GM12878 (cell line): ENCODE measurements around the gene SLC37A1. TPM values are rescaled to one million over a fixed set of nuclear protein-coding genes. Genes with fewer than 3 reads are reported as not detected.

Experiments used
- ATAC-seq: fragments of 200-7000 bp; cut with Tn5 transposase; 3 replicates; pipeline ENCODE4 v1.9.1; 2020; ENCODE audit warnings: mild to moderate bottlenecking, moderate library complexity
- BruUV-seq: library from RNA; stranded (reverse); fragments of 400-500 nt; replicated peaks from 2 replicates; lab custom pipeline; 2021; lab: Mats Ljungman, UMichigan
- CTCF ChIA-PET: fragments of 300-600 bp; sonication (Branson Sonifier 250); formaldehyde crosslinking; extraction: SDS; loops from one replicate; lab custom pipeline; 2021; ENCODE audit warnings: inconsistent platforms; lab: Yijun Ruan, JAX
- POLR2A ChIA-PET: fragments of 350-600 bp; formaldehyde crosslinking; extraction: SDS; loops from one replicate; lab custom pipeline; 2021; ENCODE audit warnings: inconsistent platforms; lab: Charles Lee
- RAD21 ChIA-PET: fragments of 300-600 bp; sonication (Branson Sonifier 250); formaldehyde crosslinking; loops from one replicate; lab custom pipeline; 2023; ENCODE audit warnings: antibody characterized with exemption; ENCODE audit not compliant: unreplicated experiment; lab: Charles Lee
- SMC1A ChIA-PET: fragments of 300-600 bp; sonication (Branson Sonifier 250); formaldehyde crosslinking; loops from one replicate; lab custom pipeline; 2023; ENCODE audit not compliant: unreplicated experiment, uncharacterized antibody; lab: Charles Lee
- DNase-seq: peaks from one replicate; pipeline ENCODE4 v3.0.0-alpha.2; 2011; ENCODE audit warnings: low read depth, low spot score
- FAIRE-seq: peaks from 3 replicates; lab custom pipeline; 2011; peaks lifted over from hg19 to GRCh38; lab: Jason Lieb, UNC
- H2AFZ ChIP-seq: 2 replicates; pipeline ENCODE4 v1.6.0; 2011; ENCODE audit warnings: low read depth, low read length, control low read depth; ENCODE audit not compliant: control insufficient read depth
- H3K27ac ChIP-seq: 2 replicates; pipeline ENCODE4 v1.5.1; 2011; ENCODE audit warnings: control low read depth; ENCODE audit not compliant: control insufficient read depth, insufficient read depth
- H3K27me3 ChIP-seq, 2 experiments: replicated peaks in 1 of 2; 2 replicates each; pipeline versions ENCODE4 v1.6.0 to v1.6.1; 2011; ENCODE audit warnings: low read length in 1 of 2; ENCODE audit not compliant: control insufficient read depth in 2 of 2, insufficient read depth in 2 of 2
- H3K36me3 ChIP-seq, 2 experiments: 2 replicates each; pipeline ENCODE4 v1.5.1; 2011; ENCODE audit warnings: low read length in 1 of 2; ENCODE audit not compliant: control insufficient read depth in 2 of 2, insufficient read depth in 2 of 2
- H3K4me1 ChIP-seq: 2 replicates; pipeline ENCODE4 v1.6.1; 2011; ENCODE audit warnings: mild to moderate bottlenecking, low read length, moderate library complexity, mixed read lengths; ENCODE audit not compliant: control insufficient read depth, insufficient read depth
- H3K4me2 ChIP-seq: 2 replicates; pipeline ENCODE4 v1.6.0; 2011; ENCODE audit warnings: control low read depth; ENCODE audit not compliant: control insufficient read depth, insufficient read depth
- H3K4me3 ChIP-seq: fragments of 200-600 bp; sonication (generic); 2 replicates; pipeline ENCODE4 v1.5.1; 2016
- H3K79me2 ChIP-seq: 2 replicates; pipeline ENCODE4 v1.6.0; 2011; ENCODE audit warnings: low read length; ENCODE audit not compliant: control insufficient read depth, insufficient read depth
- H3K9ac ChIP-seq: 2 replicates; pipeline ENCODE4 v1.8.0; 2011; ENCODE audit warnings: low read length, control low read depth, mixed read lengths; ENCODE audit not compliant: control insufficient read depth, insufficient read depth
- H3K9me3 ChIP-seq: replicated peaks from 3 replicates; pipeline ENCODE4 v1.5.1; 2011; ENCODE audit warnings: mild to moderate bottlenecking, low read length; ENCODE audit not compliant: control insufficient read depth, insufficient read depth
- H4K20me1 ChIP-seq: 2 replicates; pipeline ENCODE4 v1.6.0; 2011; ENCODE audit not compliant: control insufficient read depth, insufficient read depth
- BCL11A ChIP-seq: IDR thresholded peaks from 2 replicates; pipeline ENCODE4 v1.6.1; 2011; ENCODE audit warnings: low read depth, low read length
- BCL3 ChIP-seq: IDR thresholded peaks from 2 replicates; pipeline ENCODE4 v1.6.1; 2011; ENCODE audit warnings: borderline replicate concordance, low read depth, mild to moderate bottlenecking, moderate library complexity, low read length; ENCODE audit not compliant: insufficient read depth, poor library complexity, severe bottlenecking
- BHLHE40 ChIP-seq, 2 experiments: fragments of 450-650 bp in 1 of 2; IDR thresholded peaks; 2 replicates each; pipeline ENCODE4 v1.6.1; 2011 to 2017; ENCODE audit warnings: low read depth in 2 of 2, borderline replicate concordance in 1 of 2, improper control_type of control experiment in 1 of 2, low read length in 1 of 2, mild to moderate bottlenecking in 1 of 2
- BRCA1 ChIP-seq: IDR thresholded peaks from 2 replicates; pipeline ENCODE4 v1.6.1; 2011; ENCODE audit warnings: low read depth, low read length, improper control_type of control experiment
- E4F1 ChIP-seq: fragments of 450-650 bp; IDR thresholded peaks from 2 replicates; pipeline ENCODE4 v1.6.1; 2018; ENCODE audit warnings: borderline replicate concordance, mild to moderate bottlenecking; ENCODE audit not compliant: partially characterized antibody
- HDAC6 ChIP-seq: fragments of 200-600 bp; sonication (generic); IDR thresholded peaks from one replicate; pipeline ENCODE4 v1.8.0; 2017; ENCODE audit warnings: antibody characterized with exemption; ENCODE audit not compliant: unreplicated experiment
- IRF4 ChIP-seq: IDR thresholded peaks from 2 replicates; pipeline ENCODE4 v1.6.1; 2011; ENCODE audit warnings: low read depth, low read length
- NR2C1 ChIP-seq: fragments of 450-650 bp; IDR thresholded peaks from 2 replicates; pipeline ENCODE4 v1.6.1; 2017; ENCODE audit warnings: antibody characterized with exemption, mild to moderate bottlenecking, moderate library complexity
- POLR2A ChIP-seq: IDR thresholded peaks from 2 replicates; pipeline ENCODE4 v1.6.1; 2011; ENCODE audit warnings: low read depth, mild to moderate bottlenecking, low read length
- POLR2AphosphoS5 ChIP-seq: IDR thresholded peaks from 2 replicates; pipeline ENCODE4 v1.6.1; 2011; ENCODE audit warnings: mild to moderate bottlenecking, low read length, inconsistent platforms
- PRDM15 ChIP-seq: fragments of 450-650 bp; formaldehyde crosslinking; IDR thresholded peaks from 2 replicates; pipeline ENCODE4 v1.4.0; 2020; ENCODE audit warnings: mild to moderate bottlenecking, moderate library complexity
- USF1 ChIP-seq: IDR thresholded peaks from 2 replicates; pipeline ENCODE4 v1.6.1; 2011; ENCODE audit warnings: borderline replicate concordance, low read depth, mild to moderate bottlenecking, moderate library complexity, mixed read lengths, low read length; ENCODE audit not compliant: insufficient read depth; ENCODE audit errors: extremely low read length
- YY1 ChIP-seq: IDR thresholded peaks from 2 replicates; pipeline ENCODE4 v1.6.1; 2011; ENCODE audit warnings: low read depth, mild to moderate bottlenecking, low read length
- WGBS: methylation state at CpG from one replicate; pipeline ENCODE4 v1.1.6; 2016; ENCODE audit warnings: low lambda C conversion rate; ENCODE audit not compliant: insufficient replicate concordance, insufficient coverage; ENCODE audit errors: missing lambda C conversion rate; 5-methylcytosine and 5-hydroxymethylcytosine counted together
- in situ Hi-C: fragments of 300-500 bp; cut with MboI; formaldehyde crosslinking; loops from 9 replicates; pipeline ENCODE4 v1.14.3; 2018; ENCODE audit warnings: mixed read lengths
- intact Hi-C: fragments of 100-400 bp; cut with micrococcal nuclease; formaldehyde crosslinking; loops from one replicate; pipeline ENCODE4 v1.14.2; 2022; ENCODE audit not compliant: unreplicated experiment
- polyA plus RNA-seq, 11 experiments: library from polyadenylated mRNA; depleted of rRNA in 4 of 11; unstranded in 6 of 11; stranded (reverse) in 5 of 11; fragments of >200 nt; fragmentation: Nextera tagmentation in 4 of 11; fragmentation: Illumina TruSeq in 1 of 11; extraction: Ambion mirVana in 4 of 11; extraction: Trizol in 1 of 11; gene quantifications; 1 replicate in 1 of 11; 2 replicates in 10 of 11; pipeline versions ENCODE4 v1.2.1 to v1.2.3, GENCODE V29; 2011 to 2016; ENCODE audit warnings: inconsistent platforms in 2 of 11, missing spikeins in 2 of 11, low read depth in 1 of 11
- total RNA-seq, 4 experiments: library from RNA; depleted of rRNA in 3 of 4; stranded (reverse); fragments of >200 nt in 3 of 4; fragmentation: Illumina TruSeq in 1 of 4; extraction: Trizol in 1 of 4; gene quantifications; 2 replicates each; pipeline versions ENCODE4 v1.2.1 to v1.2.3, GENCODE V29; 2013 to 2021

Gene SLC37A1
- total and polyA plus RNA-seq, 10 of the 15 experiments (the other 5 are each of a cell fraction or from before 2014, with no cell fraction given) = 1.1 to 35.5 (median 24.4) TPM

- BruUV-seq = no TSS peak
- H3K4me2 ChIP-seq = no peak overlapping the region
- no peaks in the 10 kb centered on the region for H3K4me1 ChIP-seq
- 70% methylated on average over 18 of the region's 18 CpGs for WGBS
- no peaks in the 10 kb centered on the region; the same call in 2 of the 3 replicates for H3K9me3 ChIP-seq
- no peaks in the 10 kb centered on the region for H4K20me1 ChIP-seq
- H3K9ac ChIP-seq = no peak overlapping the region
- H3K27ac ChIP-seq = no peak overlapping the region
- no peaks in the 10 kb centered on the region for H3K79me2 ChIP-seq
- ChIA-PET RAD21 (interaction anchor here (0.8 kb wide), 1 partner anchor 241 kb away, joined by 3 read pairs; no protein-coding TSS in a partner anchor), POLR2A (no interaction called here), CTCF (interaction anchor here (1.2 to 1.3 kb wide), 2 partner anchors 9 to 224 kb away, joined by 3 read pairs; no protein-coding TSS in a partner anchor), SMC1A (no interaction called here)
- H3K27me3 ChIP-seq = no peaks in the 10 kb centered on the region
- no peak for DNase-seq
- H3K36me3 ChIP-seq = no peaks in the 10 kb centered on the region
- no peak for FAIRE-seq
- no peak overlapping the region for H3K4me3 ChIP-seq
- intact Hi-C loops (no loop called here), in situ Hi-C loops (no loop called here)
- no peak for ATAC-seq
- H2AFZ ChIP-seq = no peak overlapping the region; the same call in 1 of the 2 replicates
- TF ChIP-seq USF1 (no peak), BCL3 (peak; percentile 96), PRDM15 (CRISPR knock-in tag) (no peak), POLR2A (no peak), POLR2AphosphoS5 (no peak), NR2C1 (no peak), BHLHE40 (IDR thresholded peaks at IDR 0.05; ENCODE audit: borderline replicate concordance in 1 of 2, low read depth in 2 of 2, low read length in 1 of 2) (no peak), YY1 (no peak), E4F1 (no peak), BCL11A (no peak), IRF4 (no peak), BRCA1 (no peak), HDAC6 (no peak)
Observed at GRCh38 chr21:42591170-42591869, 77.7 kb downstream of the SLC37A1 start.
